HAP-1 (cell line): Measurements from ENCODE around the gene ACOT7.

Experiments used
- DNase-seq, 2 experiments: peaks; one replicate each; pipeline ENCODE4 v3.0.0-alpha.2; 2016 to 2020; ENCODE audit warnings: low spot score in 2 of 2
- H3K27me3 ChIP-seq: fragments of 250-450 bp; sonication (Bioruptor Pico); 2 replicates; pipeline ENCODE4 v1.5.1; 2020; ENCODE audit warnings: low read depth, mild to moderate bottlenecking, moderate library complexity
- H3K36me3 ChIP-seq: fragments of 250-450 bp; sonication (Bioruptor Pico); replicated peaks from 2 replicates; pipeline ENCODE4 v1.5.1; 2020; ENCODE audit warnings: mild to moderate bottlenecking
- H3K4me1 ChIP-seq: fragments of 250-450 bp; sonication (Bioruptor Pico); 2 replicates; pipeline ENCODE4 v1.5.1; 2020; ENCODE audit warnings: mild to moderate bottlenecking
- H3K4me3 ChIP-seq: fragments of 250-450 bp; sonication (Bioruptor Pico); 2 replicates; pipeline ENCODE4 v1.5.1; 2020; ENCODE audit warnings: mild to moderate bottlenecking, moderate library complexity
- H3K9me3 ChIP-seq: fragments of 250-450 bp; sonication (Bioruptor Pico); 2 replicates; pipeline ENCODE4 v1.5.1; 2020; ENCODE audit warnings: mild to moderate bottlenecking, moderate library complexity
- in situ Hi-C: fragments of 300-500 bp; cut with MboI; formaldehyde crosslinking; loops from 3 replicates; pipeline ENCODE4 v1.14.3; 2020; ENCODE audit warnings: low sequenced_read_pairs, inconsistent platforms, mixed read lengths

Gene ACOT7

DNA sequence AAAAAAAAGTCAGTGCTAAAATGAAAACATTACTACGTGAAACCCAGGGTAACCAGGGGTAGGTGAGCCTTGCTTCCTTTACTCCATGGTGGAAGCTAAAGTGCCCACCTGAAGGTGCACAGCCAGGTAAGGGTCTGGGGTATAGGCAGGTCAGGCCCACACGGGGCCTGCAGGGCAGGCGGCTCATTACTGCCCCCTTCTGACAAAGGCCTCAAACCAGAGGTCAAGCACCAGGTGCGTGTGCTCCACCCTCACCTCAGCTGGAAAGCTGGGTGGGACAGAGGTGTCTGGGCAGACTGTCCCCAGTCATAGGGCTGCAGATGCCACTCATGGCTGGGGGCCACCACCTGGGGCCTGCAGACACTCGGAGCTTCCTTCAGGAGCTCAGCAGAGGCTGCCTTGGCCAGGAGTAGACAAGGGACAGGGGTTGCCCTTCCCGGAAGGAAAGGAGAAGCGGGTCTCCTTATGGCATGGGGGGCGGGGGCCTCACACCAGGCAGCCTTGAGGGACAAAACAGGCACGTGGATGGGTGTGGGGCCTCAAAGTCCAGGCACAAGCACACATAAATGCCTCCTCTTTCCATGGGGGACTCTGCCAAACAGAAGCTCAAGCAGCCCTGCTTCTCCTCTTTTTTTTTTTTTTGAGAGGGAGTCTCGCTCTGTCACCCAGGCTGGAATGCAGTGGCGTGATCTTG, 36.2 kb downstream of the ACOT7 start:
- peak in 1 of 2 experiments; percentile 36 for DNase-seq
- no peaks in the 10 kb centered on the region for H3K27me3 ChIP-seq
- in situ Hi-C loops: no loop called here
- H3K4me1 ChIP-seq: no peaks in the 10 kb centered on the region
- no peak overlapping the region for H3K4me3 ChIP-seq
- no peaks in the 10 kb centered on the region for H3K9me3 ChIP-seq
- no peaks in the 10 kb centered on the region for H3K36me3 ChIP-seq

DNA sequence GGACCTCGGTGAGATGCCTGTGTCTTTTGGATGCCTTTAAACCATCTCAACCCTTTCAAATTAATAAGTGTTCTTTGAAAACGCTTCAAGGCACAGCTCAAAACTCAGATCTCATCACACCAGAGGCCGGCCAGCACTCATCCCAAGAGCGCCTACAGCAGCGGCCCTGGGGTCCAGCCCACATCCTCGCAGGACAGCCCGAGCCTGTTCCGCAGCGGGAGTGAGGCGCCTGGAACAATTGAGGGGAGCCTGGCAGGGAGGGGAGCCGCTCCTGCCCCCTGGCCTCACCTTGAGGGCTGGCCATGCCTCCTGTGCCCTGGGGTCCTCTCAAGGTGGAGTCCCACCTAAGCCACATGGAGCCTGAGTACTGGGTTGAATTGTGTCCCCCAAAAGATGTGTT, 37.9 kb downstream of the ACOT7 start:
- Histone ChIP-seq H3K36me3 (no peaks in the 10 kb centered on the region), H3K4me3 (no peak overlapping the region), H3K27me3 (no peaks in the 10 kb centered on the region), H3K4me1 (no peaks in the 10 kb centered on the region), H3K9me3 (no peaks in the 10 kb centered on the region)
- no peak for DNase-seq
- in situ Hi-C loops: no loop called here

DNA sequence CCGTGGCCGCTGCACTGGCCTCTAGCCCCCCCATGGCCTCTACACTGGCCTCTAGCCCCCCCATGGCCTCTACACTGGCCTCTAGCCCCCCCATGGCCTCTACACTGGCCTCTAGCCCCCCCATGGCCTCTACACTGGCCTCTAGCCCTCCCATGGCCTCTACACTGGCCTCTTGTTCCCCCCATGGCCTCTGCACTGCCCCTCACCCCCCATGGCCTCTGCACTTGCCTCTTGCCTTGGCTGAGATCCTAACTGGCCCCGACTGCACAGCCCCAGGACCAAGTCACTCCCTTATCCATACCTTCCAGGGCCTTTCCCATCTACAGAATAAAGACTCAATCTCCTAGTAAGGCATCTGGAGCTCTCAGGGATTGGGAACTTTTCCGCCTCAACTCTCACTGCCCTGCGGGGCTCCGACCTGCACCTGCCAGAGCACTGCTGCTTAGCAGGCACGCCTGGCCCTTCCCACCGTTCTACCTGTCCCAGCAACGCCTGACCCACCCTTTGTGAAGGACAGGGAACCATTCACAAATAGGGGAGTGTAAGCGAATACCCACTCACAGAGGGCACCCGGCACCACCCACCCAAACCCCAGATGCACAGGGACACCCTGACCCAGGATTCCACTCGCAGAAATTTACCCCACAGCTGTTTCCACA, 38.8 kb downstream of the ACOT7 start:
- in situ Hi-C loops: no loop called here
- no peaks in the 10 kb centered on the region for H3K4me1 ChIP-seq
- no peaks in the 10 kb centered on the region for H3K36me3 ChIP-seq
- no peaks in the 10 kb centered on the region for H3K9me3 ChIP-seq
- H3K4me3 ChIP-seq: no peak overlapping the region
- no peak for DNase-seq
- H3K27me3 ChIP-seq: no peaks in the 10 kb centered on the region

DNA sequence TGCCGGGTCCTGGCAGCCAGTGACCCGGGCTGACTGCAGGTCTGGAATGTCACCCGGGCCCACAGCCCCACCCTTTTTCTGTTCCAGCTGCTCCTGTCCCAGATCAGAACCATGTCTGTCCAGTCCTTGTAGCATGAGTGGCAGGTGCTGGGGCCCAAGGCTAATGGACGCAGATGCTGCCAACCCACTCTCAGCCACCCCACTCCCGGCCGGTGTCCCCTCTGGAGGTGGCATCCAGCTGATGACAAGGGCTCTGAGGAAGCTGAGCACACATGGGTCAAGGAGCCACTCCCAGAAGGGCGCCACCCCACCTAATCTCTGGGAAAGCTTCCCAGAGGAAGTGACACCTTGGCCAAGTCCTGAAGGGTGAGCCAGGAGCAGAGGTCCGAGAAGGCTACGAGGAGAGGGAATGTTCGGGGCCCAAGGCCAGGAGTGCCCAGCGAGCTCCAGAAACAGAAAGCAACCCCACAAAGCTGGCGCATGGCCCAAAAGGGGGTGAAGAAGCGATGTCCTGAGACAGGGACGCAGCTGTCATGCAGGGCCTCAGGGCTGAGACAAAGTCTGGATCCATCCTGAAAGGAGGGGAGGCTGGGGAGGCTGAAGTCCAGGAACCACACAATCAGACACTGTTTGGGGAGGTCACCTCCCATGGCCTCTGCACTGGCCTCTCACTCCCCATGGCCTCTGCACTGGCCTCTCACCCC, 39.5 kb downstream of the ACOT7 start:
- Histone ChIP-seq H3K4me1 (no peaks in the 10 kb centered on the region), H3K36me3 (peaks cover 6% of the 10 kb centered on the region; the same call in 1 of the 2 replicates), H3K9me3 (no peaks in the 10 kb centered on the region), H3K27me3 (no peaks in the 10 kb centered on the region), H3K4me3 (no peak overlapping the region)
- no peak for DNase-seq
- in situ Hi-C loops: no loop called here

DNA sequence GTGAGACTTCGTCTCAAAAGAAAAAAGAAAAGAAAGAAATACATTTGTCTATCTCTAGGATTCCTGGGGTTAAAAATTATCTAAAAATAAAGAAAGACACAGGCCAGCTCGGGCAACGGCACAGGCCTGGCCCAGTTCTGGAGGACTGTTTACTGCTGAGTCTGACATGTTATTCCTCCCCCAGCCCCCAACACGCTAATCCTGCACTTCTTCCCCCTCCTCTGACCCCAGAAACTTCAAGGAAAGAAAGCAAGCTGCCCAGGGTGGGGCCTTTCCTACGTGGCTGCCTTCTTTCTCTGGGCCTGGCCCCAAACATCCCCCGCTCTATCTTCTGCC, 40.0 kb downstream of the ACOT7 start:
- Histone ChIP-seq H3K9me3 (no peaks in the 10 kb centered on the region), H3K27me3 (no peaks in the 10 kb centered on the region), H3K4me3 (no peak overlapping the region), H3K36me3 (peaks cover 11% of the 10 kb centered on the region; the same call in 1 of the 2 replicates), H3K4me1 (peaks cover 3% of the 10 kb centered on the region)
- no peak for DNase-seq
- in situ Hi-C loops: no loop called here

DNA sequence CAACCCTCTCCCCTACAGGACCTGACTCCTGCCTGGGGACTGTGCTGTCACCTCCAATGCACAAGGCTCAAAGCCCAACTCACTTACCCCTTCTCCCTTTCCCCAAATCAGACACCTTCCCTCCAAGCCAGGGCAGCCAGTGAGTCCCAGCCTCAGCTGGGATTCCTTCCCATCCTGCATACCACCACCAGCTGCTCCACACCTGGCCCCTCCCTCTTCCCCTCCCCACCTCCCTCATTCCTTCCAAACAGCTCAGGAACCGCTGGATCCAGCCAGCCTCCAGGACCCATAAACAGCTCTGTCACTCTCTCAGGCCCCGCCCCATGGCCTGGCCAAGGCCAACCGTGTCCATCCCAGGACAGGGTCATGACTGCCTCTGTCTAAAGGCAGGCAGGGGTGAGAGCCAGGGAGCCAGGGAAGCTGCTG, 41.4 kb downstream of the ACOT7 start:
- no peaks in the 10 kb centered on the region for H3K27me3 ChIP-seq
- no peaks in the 10 kb centered on the region for H3K9me3 ChIP-seq
- peaks cover 8% of the 10 kb centered on the region for H3K4me1 ChIP-seq
- DNase-seq: peak in 1 of 2 experiments; percentile 21
- H3K36me3 ChIP-seq: peaks cover 16% of the 10 kb centered on the region; the same call in 1 of the 2 replicates
- no peak overlapping the region for H3K4me3 ChIP-seq
- in situ Hi-C loops: no loop called here

DNA sequence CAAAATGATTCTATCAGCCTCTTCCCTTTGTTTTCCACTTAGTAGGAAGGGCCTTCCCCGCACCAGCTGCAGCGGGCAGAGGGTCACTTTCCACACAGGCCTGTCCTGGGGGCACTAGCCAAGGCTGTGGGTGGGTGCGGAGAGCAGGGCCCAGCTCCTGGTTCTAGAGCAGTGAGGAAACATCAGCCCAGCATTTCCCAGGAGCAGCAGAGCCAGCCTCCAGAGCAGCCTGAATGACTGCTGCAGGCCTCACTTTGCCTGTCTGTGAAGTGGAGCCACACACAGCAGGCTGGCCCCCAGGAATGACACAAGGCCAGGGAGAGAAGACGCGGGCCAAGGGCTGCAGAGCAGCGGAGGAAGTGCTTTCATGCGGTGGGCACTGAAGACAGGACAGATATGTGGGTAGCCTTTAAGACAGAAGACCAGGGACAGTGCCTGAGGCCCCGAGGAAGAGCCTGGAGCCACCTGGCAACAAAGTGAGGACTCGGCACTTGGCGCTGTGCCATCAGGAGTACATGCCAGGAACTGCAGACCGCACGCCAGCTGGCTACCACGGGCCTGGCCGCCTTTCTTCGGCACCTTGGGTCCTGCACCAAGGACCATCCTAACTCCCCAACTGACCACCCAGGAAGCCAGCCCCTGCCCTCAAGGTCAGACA, 42.0 kb downstream of the ACOT7 start:
- peaks cover 20% of the 10 kb centered on the region; the same call in 1 of the 2 replicates for H3K36me3 ChIP-seq
- H3K4me1 ChIP-seq: peaks cover 8% of the 10 kb centered on the region
- H3K4me3 ChIP-seq: no peak overlapping the region
- H3K9me3 ChIP-seq: no peaks in the 10 kb centered on the region
- in situ Hi-C loops: no loop called here
- no peaks in the 10 kb centered on the region for H3K27me3 ChIP-seq
- DNase-seq: no peak

DNA sequence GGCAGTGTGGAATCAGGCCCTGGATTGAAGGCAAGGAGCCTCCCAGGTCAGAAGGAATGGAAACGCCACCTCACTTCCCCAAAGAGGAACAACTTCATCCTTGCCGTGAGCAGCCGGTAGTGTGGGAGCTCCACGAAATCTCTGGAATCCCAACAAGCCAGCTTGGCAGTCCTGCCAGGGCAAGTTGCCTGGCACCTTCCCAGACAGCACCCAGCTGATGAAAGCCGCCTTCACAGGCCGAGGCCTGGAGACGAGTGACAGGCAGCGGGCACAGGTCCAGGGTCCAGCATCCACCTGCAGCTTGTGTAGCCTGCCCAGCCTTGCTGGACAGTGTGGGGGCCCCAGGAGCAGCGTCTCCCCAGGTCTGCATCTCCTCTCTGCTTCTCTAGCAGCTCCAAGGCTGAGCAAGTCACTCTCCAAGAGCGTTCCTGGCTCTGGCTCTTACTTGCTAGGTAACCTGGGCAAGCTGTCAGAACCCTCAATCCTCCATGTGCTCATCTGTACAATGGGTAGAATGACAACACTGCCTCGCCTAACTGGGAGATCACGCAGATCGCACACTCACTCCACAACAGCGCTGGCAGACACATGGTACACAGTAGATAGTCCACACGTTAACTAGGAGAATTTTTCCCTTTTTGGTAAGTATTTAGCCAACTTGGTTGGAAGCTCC, 43.0 kb downstream of the ACOT7 start:
- no peak overlapping the region for H3K4me3 ChIP-seq
- no peak for DNase-seq
- no peaks in the 10 kb centered on the region for H3K27me3 ChIP-seq
- H3K4me1 ChIP-seq: peaks cover 8% of the 10 kb centered on the region
- H3K36me3 ChIP-seq: peaks cover 20% of the 10 kb centered on the region; the same call in 1 of the 2 replicates
- no peaks in the 10 kb centered on the region for H3K9me3 ChIP-seq
- in situ Hi-C loops: no loop called here

DNA sequence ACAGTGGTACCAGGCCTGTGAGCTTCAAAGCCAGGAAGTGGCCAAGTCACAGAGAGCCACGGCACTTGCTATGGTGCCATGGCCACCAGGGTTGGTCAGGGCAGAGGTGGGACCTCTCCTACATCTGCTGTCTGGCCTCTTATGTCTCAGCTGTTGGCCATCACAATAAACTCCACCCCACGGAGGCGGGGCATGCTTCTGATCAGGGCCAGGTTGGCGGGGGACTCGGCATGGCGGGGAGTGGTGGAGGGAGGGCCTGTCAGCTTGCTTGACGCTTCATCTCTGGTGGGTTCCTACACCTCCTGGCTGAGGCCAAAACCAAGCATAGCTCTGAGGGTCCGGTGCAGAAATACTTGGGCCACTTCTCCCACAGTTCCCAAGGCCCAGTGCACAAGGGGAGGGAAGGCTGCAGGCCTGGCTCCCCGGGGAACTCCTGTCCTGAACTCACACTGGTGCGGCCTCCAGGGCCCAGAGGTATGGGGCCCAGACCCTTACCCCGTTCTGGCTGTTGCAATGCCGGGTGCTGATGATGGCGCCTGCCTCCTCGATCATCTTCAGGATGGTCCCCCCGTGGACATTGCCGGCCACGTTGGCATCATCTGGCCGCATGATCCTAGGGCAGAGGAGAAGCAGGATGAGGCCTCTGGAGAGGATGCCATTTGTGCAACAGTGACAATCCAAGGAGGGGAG, 44.2 kb downstream of the ACOT7 start:
- in situ Hi-C loops: no loop called here
- H3K4me3 ChIP-seq: no peak overlapping the region
- peaks cover 8% of the 10 kb centered on the region for H3K4me1 ChIP-seq

DNA sequence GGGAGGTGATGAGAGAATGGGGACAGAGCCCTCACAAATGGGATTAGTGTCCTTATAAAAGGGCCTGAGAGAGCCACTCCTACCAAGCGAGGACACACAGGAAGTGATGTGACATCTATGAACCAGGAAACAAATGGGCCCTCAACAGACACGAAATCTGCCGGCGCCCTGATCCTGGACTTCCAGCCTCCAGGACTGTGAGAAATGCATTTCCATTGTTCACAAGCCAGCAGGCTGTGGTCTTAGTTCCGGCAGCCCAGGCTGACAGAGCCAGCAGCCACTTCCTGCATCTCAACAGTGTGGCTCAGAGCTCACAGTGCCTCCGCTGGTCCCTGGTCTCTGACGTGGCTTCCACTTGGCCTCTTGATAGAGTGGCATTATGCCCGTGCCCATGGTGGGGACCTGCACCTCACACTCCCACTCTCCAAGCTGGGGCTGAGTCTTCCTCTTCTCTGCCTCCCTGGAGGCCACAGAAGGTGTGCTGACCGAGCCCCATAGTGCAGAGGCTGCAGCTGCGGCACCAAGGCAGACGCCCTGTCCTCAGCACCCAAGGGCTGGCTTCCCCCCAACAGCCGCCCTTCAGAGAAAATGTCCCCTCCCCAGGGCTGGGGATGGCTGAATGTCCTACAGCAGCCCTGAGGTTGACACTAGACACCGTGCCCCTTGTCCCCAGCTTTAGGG, 44.9 kb downstream of the ACOT7 start:
- Histone ChIP-seq H3K36me3 (peaks cover 20% of the 10 kb centered on the region; the same call in 1 of the 2 replicates), H3K4me3 (no peak overlapping the region)

More for the DNA sequence above, 44.2 kb downstream of the ACOT7 start:
- DNase-seq: peak in 1 of 2 experiments; percentile 21
- Histone ChIP-seq H3K9me3 (no peaks in the 10 kb centered on the region), H3K36me3 (peaks cover 20% of the 10 kb centered on the region; the same call in 1 of the 2 replicates), H3K27me3 (no peaks in the 10 kb centered on the region)

DNA sequence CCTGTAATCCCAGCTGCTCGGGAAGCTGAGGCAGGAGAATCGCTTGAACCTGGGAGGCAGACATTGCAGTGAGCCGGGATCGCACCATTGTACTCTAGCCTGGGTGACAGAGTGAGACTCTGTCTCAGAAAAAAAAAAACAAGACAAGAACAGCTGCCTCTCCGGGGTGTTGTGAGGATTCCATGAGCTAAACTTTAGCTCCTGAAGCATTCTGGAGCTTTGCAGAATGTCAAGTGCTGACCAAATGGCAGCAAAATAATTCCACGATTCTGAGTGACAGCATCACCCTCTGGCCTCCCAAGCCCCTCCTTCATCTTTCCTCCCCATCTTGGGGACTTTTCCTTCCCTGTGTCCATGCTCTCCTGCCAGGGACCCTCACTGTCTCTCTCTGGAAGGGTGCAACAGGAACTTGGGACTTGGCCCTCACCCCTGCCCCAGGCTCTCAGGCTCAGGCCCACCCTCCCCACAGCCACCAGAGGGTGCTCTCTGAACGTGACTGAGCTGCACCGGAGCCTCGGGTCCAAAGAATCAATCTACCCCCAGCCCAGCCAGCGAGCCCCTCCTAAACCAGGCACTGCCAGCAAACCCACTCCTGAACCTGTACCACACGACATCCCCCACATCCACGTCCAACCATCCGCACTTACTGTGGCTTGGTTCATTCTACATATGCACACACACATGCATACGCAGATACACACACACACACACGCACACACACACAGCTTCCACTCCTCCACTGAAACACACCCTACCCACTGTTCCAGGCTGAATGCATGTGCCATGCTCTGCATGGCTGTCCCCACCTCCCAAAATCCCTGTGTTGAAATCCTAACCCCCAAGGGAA, 45.7 kb downstream of the ACOT7 start:
- peak; percentile 25 to 70 for DNase-seq
- Histone ChIP-seq H3K27me3 (no peaks in the 10 kb centered on the region), H3K9me3 (no peaks in the 10 kb centered on the region), H3K4me1 (peaks cover 8% of the 10 kb centered on the region), H3K4me3 (no peak overlapping the region), H3K36me3 (peaks cover 20% of the 10 kb centered on the region; the same call in 1 of the 2 replicates)
- in situ Hi-C loops: no loop called here

More for the DNA sequence above, 44.9 kb downstream of the ACOT7 start:
- in situ Hi-C loops: no loop called here
- Histone ChIP-seq H3K9me3 (no peaks in the 10 kb centered on the region), H3K27me3 (no peaks in the 10 kb centered on the region), H3K4me1 (peaks cover 8% of the 10 kb centered on the region)
- peak; percentile 43 to 53 for DNase-seq

DNA sequence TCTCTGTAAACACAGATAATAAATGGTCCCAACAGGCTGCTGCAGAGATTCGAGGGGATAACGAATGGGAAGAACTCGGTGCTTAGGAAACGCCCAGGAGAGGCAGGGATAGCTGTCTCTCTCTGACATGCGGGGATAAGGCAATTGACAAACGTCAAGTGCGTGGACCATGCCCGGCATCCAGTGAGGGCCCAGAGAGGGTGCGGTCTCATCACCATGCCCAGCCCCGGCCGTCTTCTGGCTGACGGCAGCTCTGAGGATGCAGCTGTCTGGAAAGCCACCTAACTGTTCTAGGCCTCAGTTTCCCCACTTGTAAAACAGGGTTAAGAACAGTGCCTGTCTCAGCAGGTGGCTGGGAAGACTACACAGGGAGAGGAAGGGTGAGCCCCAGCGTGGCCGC, 48.1 kb downstream of the ACOT7 start:
- in situ Hi-C loops: no loop called here
- no peaks in the 10 kb centered on the region for H3K27me3 ChIP-seq

More for the DNA sequence above, 48.1 kb downstream of the ACOT7 start:
- no peak for DNase-seq
- Histone ChIP-seq H3K4me3 (no peak overlapping the region), H3K4me1 (peaks cover 9% of the 10 kb centered on the region), H3K9me3 (no peaks in the 10 kb centered on the region), H3K36me3 (peaks cover 20% of the 10 kb centered on the region; the same call in 1 of the 2 replicates)
